Heart left ventricle (tissue), 16 donors: Measurements from ENCODE around the gene ARHGEF28. TPM values are rescaled to one million over a fixed set of nuclear protein-coding genes. Genes with fewer than 3 reads are reported as not detected.

Source experiments
- ATAC-seq, 4 donors: fragments of 200-7000 bp; cut with Tn5 transposase; one replicate each; pipeline ENCODE4 v1.9.1; 2020 to 2022; ENCODE audit warnings: moderate library complexity in 4 of 4, mild to moderate bottlenecking in 3 of 4, moderate number of reproducible peaks in 1 of 4
- DNase-seq, 5 donors: peaks; one replicate each; pipeline ENCODE4 v3.0.0-alpha.2; 2020
- H3K27ac ChIP-seq, 12 donors: fragments of 200-600 bp; sonication (generic) in 4 of 12; one replicate each; pipeline versions ENCODE4 v1.5.0 to v1.8.0; 2016 to 2022; ENCODE audit warnings: mild to moderate bottlenecking in 2 of 12
- H3K27me3 ChIP-seq, 9 donors: fragments of 200-600 bp; sonication (generic) in 2 of 9; one replicate each; pipeline versions ENCODE4 v1.5.1 to v1.8.0; 2016 to 2022; ENCODE audit warnings: mild to moderate bottlenecking in 3 of 9
- H3K36me3 ChIP-seq, 9 donors: fragments of 200-600 bp; sonication (generic) in 2 of 9; one replicate each; pipeline versions ENCODE4 v1.5.0 to v1.8.0; 2018 to 2022; ENCODE audit warnings: mild to moderate bottlenecking in 2 of 9
- H3K4me1 ChIP-seq, 12 donors: fragments of 200-600 bp; sonication (generic) in 4 of 12; one replicate each; pipeline versions ENCODE4 v1.5.0 to v1.8.0; 2016 to 2022; ENCODE audit warnings: mild to moderate bottlenecking in 3 of 12
- H3K4me3 ChIP-seq, 12 donors: fragments of 200-600 bp; sonication (generic) in 4 of 12; one replicate each; pipeline versions ENCODE4 v1.5.0 to v1.8.0; 2017 to 2022; ENCODE audit warnings: mild to moderate bottlenecking in 9 of 12, moderate library complexity in 4 of 12
- H3K9me3 ChIP-seq, 12 donors: fragments of 200-600 bp; sonication (generic) in 4 of 12; one replicate each; pipeline versions ENCODE4 v1.5.0 to v1.8.0; 2016 to 2022; ENCODE audit warnings: mild to moderate bottlenecking in 1 of 12
- POLR2A ChIP-seq, 2 donors: fragments of 450-650 bp; IDR thresholded peaks; one replicate each; pipeline ENCODE4 v1.6.1; 2017; ENCODE audit warnings: antibody characterized with exemption in 2 of 2, mild to moderate bottlenecking in 2 of 2, moderate library complexity in 2 of 2
- WGBS, 4 donors: extraction: QIAGEN DNeasy Blood & Tissue Kit in 2 of 4; methylation state at CpG; one replicate each; pipeline versions ENCODE4 v1.1.5 to v1.1.7; 2013 to 2018; 5-methylcytosine and 5-hydroxymethylcytosine counted together
- intact Hi-C, 10 donors: fragments of 100-400 bp; cut with DNase I; formaldehyde crosslinking; loops; one replicate each; pipeline versions ENCODE4 v1.11.1 to v1.14.2; 2022
- polyA plus RNA-seq, 2 donors: library from polyadenylated mRNA; stranded (reverse); fragments of 200-250 nt; gene quantifications; one replicate each; pipeline ENCODE4 v1.2.3, GENCODE V29; 2013
- total RNA-seq, 9 donors: library from RNA; depleted of rRNA in 2 of 9; stranded (reverse); fragments of >200 nt in 2 of 9; fragmentation: NEBNext Ultra II Directional in 3 of 9; extraction: Animal tissue kit (Norgen Biotek cat#: 25700) in 3 of 9; gene quantifications; one replicate each; pipeline versions ENCODE4 v1.1.0 to v1.2.4, GENCODE V29; 2016 to 2023
- TF ChIP-seq, protein P1 (sequence below), 12 donors: fragments of 200-600 bp; sonication (generic) in 4 of 12; IDR thresholded peaks; one replicate each; pipeline versions ENCODE4 v1.5.0 to v1.8.0; 2018 to 2022; ENCODE audit warnings: antibody characterized with exemption in 12 of 12, mild to moderate bottlenecking in 5 of 12
- donor health status: ischemic (EF 13 %, LVEDD 7.1; RV severe dilation, severe dysfunction).
- donor health status: healthy with polysubstance abuse.
- donor health status: DM: no; HTN: yes; CAD: no.
- donor health status: DM: no; HTN: no; CAD: no.
- donor health status: ischemic (EF 25% LVEDD 6.9; RV normal size, moderate dysfunction).
- donor health status: ischemic (EF 25% LVEDD 5.7; RV mildly dilated, moderate dysfunction).
- donor health status: healthy.
- donor health status: DM: yes; HTN: yes; CAD: no.
- donor health status: ischemic (EF 35%, LVEDD 5.7; RV mildly dilated, moderate dysfunction).
- donor health status: nonischemic (EF 11% LVEDD 7.7; RV severe dilation, severe dysfunction).
- donor health status: DM: yes; HTN: yes; CAD: no.
- donor health status: PGD.
- donor health status: ischemic (EF 29% LVEDD 5.4; RV normal size, mild dysfunction).
- donor health status: nonischemic (EF 23%, LVEDD 6.1; RV moderate dilation, normal function).

ARHGEF28 gene
- total and polyA plus RNA-seq, 11 donors = 0.51 to 7.7 (median 1.7) TPM

DNA sequence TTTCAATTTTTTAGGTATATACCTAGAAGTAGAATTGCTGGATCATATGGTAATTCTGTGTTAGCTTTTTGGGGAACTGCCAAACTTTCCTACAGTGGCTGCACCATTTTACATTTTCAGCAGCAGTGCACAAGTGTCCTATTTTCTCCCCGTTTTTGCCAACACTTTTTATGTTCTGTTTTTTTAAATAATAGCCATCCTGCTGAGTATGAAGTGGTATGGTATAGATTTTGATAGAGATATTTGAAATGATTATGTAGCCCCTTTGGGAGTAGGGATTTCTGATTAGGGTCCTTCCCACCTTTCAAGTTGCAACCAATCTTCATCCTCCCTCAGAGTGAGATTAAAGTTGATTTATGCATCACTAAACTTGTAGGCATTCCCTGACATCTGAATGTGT, 76.5 kb downstream of the ARHGEF28 start:
- Histone ChIP-seq H3K27me3 (peaks cover 0 to 4% (median 0%) of the 10 kb centered on the region in 9 donors), H3K4me3 (no peak overlapping the region), H3K36me3 (no peaks in the 10 kb centered on the region), H3K4me1 (no peaks in the 10 kb centered on the region), H3K9me3 (no peaks in the 10 kb centered on the region), H3K27ac (no peak overlapping the region)
- TF ChIP-seq, protein P1, sequence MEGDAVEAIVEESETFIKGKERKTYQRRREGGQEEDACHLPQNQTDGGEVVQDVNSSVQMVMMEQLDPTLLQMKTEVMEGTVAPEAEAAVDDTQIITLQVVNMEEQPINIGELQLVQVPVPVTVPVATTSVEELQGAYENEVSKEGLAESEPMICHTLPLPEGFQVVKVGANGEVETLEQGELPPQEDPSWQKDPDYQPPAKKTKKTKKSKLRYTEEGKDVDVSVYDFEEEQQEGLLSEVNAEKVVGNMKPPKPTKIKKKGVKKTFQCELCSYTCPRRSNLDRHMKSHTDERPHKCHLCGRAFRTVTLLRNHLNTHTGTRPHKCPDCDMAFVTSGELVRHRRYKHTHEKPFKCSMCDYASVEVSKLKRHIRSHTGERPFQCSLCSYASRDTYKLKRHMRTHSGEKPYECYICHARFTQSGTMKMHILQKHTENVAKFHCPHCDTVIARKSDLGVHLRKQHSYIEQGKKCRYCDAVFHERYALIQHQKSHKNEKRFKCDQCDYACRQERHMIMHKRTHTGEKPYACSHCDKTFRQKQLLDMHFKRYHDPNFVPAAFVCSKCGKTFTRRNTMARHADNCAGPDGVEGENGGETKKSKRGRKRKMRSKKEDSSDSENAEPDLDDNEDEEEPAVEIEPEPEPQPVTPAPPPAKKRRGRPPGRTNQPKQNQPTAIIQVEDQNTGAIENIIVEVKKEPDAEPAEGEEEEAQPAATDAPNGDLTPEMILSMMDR (IDR thresholded peaks at IDR 0.05) = no peak
- no peak for TF ChIP-seq POLR2A (IDR thresholded peaks at IDR 0.05)
- WGBS, 4 donors = 75 to 89% (median 84%) methylated on average over 1 of the region's 1 CpG
- intact Hi-C loops = no loop called here
- DNase-seq (no peak), ATAC-seq (no peak)

DNA sequence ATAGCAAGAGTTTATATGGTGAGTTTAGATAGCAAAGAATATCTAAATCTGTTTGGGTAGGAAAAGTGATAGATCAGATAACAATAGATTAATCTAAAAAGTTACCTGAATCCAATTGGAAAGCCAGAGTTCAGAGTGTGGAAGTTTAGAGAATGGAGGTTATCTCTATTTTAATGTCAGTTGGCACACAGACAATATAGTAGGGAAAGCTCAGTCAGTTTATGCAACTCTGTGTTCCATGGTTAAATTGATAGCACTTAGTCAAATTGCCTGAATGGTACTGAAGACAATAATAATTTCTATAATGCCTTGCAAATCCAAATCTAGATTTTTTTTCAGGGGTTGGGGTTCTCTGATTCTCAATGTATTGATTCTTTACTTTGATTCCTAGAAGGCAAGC, 77.0 kb downstream of the ARHGEF28 start:
- Histone ChIP-seq H3K27ac (no peak overlapping the region), H3K27me3 (peaks cover 0 to 4% (median 0%) of the 10 kb centered on the region in 9 donors), H3K36me3 (no peaks in the 10 kb centered on the region), H3K9me3 (no peaks in the 10 kb centered on the region), H3K4me3 (no peak overlapping the region), H3K4me1 (no peaks in the 10 kb centered on the region)
- TF ChIP-seq POLR2A (IDR thresholded peaks at IDR 0.05) = no peak
- TF ChIP-seq, protein P1 (IDR thresholded peaks at IDR 0.05) = no peak
- intact Hi-C loops = no loop called here
- DNase-seq = no peak
- ATAC-seq = no peak

DNA sequence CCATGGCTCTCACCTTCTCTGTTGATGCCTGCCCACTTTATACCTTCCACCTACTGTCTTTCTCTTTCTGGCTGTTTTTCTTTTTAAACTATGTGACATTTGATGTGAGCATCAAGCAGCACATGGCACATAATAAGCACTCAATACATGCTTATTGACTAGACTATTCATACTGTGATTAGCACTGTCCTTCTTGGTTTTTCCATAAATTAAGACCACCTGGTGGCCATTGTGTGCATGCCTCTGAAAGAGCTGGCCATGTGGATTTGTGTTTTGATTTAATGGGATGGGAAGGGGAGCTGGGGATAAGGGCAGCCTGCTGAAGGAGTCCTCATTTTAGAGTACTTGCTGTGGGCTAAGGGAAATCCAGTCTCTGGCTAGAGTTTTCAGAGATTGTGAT, 79.4 kb downstream of the ARHGEF28 start:
- peaks cover 0 to 19% (median 0%) of the 10 kb centered on the region in 12 donors for H3K9me3 ChIP-seq
- H3K27me3 ChIP-seq = peaks cover 0 to under 1% (median 0%) of the 10 kb centered on the region in 9 donors
- DNase-seq (no peak), ATAC-seq (no peak)
- no peaks in the 10 kb centered on the region for H3K36me3 ChIP-seq
- H3K4me3 ChIP-seq = no peak overlapping the region
- intact Hi-C loops = no loop called here
- H3K4me1 ChIP-seq = no peaks in the 10 kb centered on the region
- TF ChIP-seq POLR2A (IDR thresholded peaks at IDR 0.05) = no peak
- TF ChIP-seq, protein P1 (IDR thresholded peaks at IDR 0.05) = no peak
- no peak overlapping the region for H3K27ac ChIP-seq

DNA sequence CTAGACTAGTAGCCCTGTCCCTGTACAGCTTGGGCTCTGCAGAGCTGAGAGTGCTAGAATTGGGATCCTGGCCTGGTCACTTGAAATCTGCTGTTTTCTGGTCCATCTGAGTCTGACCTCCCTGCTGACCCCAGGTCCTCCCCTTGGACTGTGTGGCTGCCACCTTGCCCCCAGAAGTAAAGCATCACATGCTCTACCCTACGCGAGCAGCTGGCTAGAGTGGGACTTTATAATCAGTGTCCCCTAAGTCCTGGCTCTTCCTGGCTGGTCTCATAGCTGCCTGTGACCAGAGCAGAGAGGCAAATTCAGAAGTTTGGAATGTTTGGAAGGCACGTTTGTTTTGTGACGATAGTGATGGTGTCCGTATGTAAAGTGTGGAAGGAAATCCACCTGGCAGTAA, 81.0 kb downstream of the ARHGEF28 start:
- H3K36me3 ChIP-seq = no peaks in the 10 kb centered on the region
- 70 to 82% (median 77%) methylated on average over 5 of the region's 5 CpGs for WGBS, 4 donors
- H3K27ac ChIP-seq = no peak overlapping the region
- peaks cover 0 to 22% (median 0%) of the 10 kb centered on the region in 12 donors for H3K9me3 ChIP-seq
- ATAC-seq (no peak), DNase-seq (no peak)
- intact Hi-C loops = no loop called here
- H3K4me3 ChIP-seq = no peak overlapping the region
- no peaks in the 10 kb centered on the region for H3K4me1 ChIP-seq
- TF ChIP-seq, protein P1 (IDR thresholded peaks at IDR 0.05) = no peak
- TF ChIP-seq POLR2A (IDR thresholded peaks at IDR 0.05) = no peak
- no peaks in the 10 kb centered on the region for H3K27me3 ChIP-seq
